ENCODE data around the gene SLC1A2.

Gene SLC1A2

GRCh38 chr11:35293699-35294098 is 125.7 kb downstream of the SLC1A2 start:
- no peak for DNase-seq

- no peak for DNase-seq
Observed at GRCh38 chr11:35293035-35293434, 126.3 kb downstream of the SLC1A2 start.

- DNase-seq, result peak; percentile 64
Observed at GRCh38 chr11:35292279-35292678, 127.1 kb downstream of the SLC1A2 start.

GRCh38 chr11:35290876-35291275 is 128.5 kb downstream of the SLC1A2 start:
- no peak for DNase-seq

- DNase-seq, result no peak
Observed at GRCh38 chr11:35289821-35290220, 129.5 kb downstream of the SLC1A2 start.

- no peak for DNase-seq
Observed at GRCh38 chr11:35288817-35289541, 130.4 kb downstream of the SLC1A2 start.

- DNase-seq, result no peak
Observed at GRCh38 chr11:35288309-35288708, 131.0 kb downstream of the SLC1A2 start.

- DNase-seq, result no peak
Observed at GRCh38 chr11:35287344-35287890, 131.9 kb downstream of the SLC1A2 start.

- DNase-seq, result no peak
Observed at GRCh38 chr11:35286126-35286525, 133.2 kb downstream of the SLC1A2 start.

GRCh38 chr11:35285471-35285870 is 133.9 kb downstream of the SLC1A2 start:
- peak; percentile 39 for DNase-seq

GRCh38 chr11:35282221-35282882 is 137.0 kb downstream of the SLC1A2 start:
- no peak for DNase-seq

GRCh38 chr11:35281169-35281688 is 138.1 kb downstream of the SLC1A2 start:
- DNase-seq, result no peak

- DNase-seq, result no peak
Observed at GRCh38 chr11:35280727-35281126, 138.6 kb downstream of the SLC1A2 start.

- DNase-seq, result peak; percentile 41
Observed at GRCh38 chr11:35277827-35278226, 141.5 kb downstream of the SLC1A2 start.

- no peak for DNase-seq
Observed at GRCh38 chr11:35276396-35277145, 142.8 kb downstream of the SLC1A2 start.

GRCh38 chr11:35275786-35276170 is 143.6 kb downstream of the SLC1A2 start:
- DNase-seq, result no peak

- no peak for DNase-seq
Observed at GRCh38 chr11:35274909-35275785, 144.2 kb downstream of the SLC1A2 start.

- no peak for DNase-seq
Observed at GRCh38 chr11:35272391-35272902, 146.9 kb downstream of the SLC1A2 start.

GRCh38 chr11:35271031-35271430 is 148.3 kb downstream of the SLC1A2 start:
- no peak for DNase-seq

GRCh38 chr11:35270342-35270741 is 149.0 kb downstream of the SLC1A2 start:
- no peak for DNase-seq

GRCh38 chr11:35267504-35267903 is 151.9 kb downstream of the SLC1A2 start:
- no peak for DNase-seq

Data from NCI-H2171 (cell line).